ENCODE measurements around the gene UHMK1.
"Not testable (repeated sequence)": the region's sequence is repeated elsewhere in the genome, so short reads cannot be mapped to it uniquely, and the experiment has no call there.

UHMK1 gene, protein sequence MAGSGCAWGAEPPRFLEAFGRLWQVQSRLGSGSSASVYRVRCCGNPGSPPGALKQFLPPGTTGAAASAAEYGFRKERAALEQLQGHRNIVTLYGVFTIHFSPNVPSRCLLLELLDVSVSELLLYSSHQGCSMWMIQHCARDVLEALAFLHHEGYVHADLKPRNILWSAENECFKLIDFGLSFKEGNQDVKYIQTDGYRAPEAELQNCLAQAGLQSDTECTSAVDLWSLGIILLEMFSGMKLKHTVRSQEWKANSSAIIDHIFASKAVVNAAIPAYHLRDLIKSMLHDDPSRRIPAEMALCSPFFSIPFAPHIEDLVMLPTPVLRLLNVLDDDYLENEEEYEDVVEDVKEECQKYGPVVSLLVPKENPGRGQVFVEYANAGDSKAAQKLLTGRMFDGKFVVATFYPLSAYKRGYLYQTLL

DNA sequence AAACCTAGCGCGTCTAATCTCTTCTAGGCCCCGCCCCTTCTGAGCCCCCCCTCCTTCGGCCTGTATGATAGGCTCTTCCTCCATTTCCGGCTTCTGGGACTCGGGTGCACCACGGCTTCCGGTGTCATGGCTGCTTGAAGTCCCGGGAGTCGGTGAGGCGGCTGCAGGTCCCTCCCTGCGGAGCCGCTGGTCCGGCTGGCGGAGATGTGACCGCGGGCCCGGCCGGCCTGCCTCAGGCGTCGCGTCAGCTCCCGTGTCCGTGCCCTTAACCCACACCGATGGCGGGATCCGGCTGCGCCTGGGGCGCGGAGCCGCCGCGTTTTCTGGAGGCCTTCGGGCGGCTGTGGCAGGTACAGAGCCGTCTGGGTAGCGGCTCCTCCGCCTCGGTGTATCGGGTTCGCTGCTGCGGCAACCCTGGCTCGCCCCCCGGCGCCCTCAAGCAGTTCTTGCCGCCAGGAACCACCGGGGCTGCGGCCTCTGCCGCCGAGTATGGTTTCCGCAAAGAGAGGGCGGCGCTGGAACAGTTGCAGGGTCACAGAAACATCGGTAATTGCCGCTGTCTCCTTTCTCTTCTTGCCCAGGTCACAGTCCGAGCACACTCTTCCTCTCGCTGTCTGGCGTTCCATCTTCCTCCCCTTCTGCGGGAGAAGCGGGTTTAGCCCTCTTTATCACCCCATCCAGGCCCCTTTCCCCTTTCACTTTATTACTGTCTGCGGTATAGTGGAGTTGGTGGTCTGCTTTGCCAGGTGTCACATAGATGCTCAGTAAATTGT is at the start of gene UHMK1:
Gene UHMK1 (plus strand): TSS at position 96 of the 773 bp plus-strand sequence. CDS start 183 bp downstream, at position 279.
- peak; percentile 58 for DNase-seq (ENCODE audit: low read depth)

DNA sequence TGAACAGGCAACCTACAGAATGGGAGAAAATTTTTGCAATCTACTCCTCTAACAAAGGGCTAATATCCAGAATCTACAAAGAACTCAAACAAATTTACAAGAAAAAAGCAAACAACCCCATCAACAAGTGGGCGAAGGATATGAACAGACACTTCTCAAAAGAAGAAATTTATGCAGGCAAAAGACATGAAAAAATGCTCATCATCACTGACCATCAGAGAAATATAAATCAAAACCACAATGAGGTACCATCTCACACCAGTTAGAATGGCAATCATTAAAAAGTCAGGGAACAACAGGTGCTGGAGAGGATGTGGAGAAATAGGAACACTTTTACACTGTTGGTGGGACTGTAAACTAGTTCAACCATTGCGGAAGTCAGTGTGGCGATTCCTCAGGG is 43.3 kb upstream of the UHMK1 start:
- not testable (repeated sequence) for DNase-seq (ENCODE audit: low read depth)

DNA sequence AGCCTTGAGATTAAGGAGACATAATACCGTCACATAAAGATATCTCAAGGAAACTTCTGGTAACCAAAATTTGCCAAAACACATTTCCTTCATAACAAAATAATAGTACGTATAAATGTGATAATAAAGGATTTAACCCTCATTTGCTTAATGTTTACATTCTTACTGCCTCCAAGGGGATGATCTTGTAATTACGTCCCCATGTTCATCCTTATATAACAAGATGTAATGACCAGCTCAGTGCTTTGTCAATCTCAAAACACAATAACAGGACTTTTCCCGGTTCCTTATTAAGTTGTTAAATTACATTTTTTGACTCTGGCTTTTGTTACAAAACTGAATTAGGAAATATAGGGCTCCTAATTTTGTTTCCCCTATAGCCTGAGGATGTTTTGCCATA is 41.3 kb upstream of the UHMK1 start:
- no peak for DNase-seq (ENCODE audit: low read depth)

DNA sequence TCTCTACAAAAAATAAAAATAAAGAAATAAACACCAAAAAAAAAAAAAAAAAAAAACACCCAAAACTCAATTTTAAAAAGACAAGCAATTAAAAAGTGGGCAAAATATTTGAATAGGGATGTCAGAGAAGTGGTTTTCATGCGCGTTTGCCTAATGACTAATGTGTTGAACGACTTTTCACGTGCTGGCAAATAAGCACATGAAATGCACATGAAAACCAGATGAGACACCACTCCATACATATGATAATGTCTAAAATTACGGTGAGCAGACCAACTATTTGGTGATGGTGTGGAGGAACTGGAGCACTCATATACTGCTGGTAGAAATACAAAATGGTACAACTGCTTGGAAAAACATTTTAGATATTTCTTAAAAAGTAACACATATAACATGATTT is 39.4 kb upstream of the UHMK1 start:
- no peak for DNase-seq (ENCODE audit: low read depth)

DNA sequence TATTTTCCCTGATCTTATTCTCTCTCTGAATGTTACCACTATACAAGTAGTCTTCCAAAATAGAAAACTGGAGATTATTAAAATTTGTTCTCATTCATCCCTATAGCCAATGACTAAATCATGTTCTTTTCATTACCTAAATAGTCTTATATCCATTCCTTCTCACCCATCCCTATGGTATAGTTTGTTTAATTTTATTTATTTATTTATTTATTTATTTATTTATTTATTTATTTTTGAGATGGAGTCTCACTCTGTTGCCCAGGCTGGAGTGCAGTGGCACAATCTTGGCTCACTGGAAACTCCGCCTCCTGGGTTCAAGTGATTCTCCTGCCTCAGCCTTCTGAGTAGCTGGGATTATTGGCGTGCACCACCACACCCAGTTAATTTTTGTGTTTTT is 35.2 kb upstream of the UHMK1 start:
- DNase-seq (ENCODE audit: low read depth) = not testable (repeated sequence)

DNA sequence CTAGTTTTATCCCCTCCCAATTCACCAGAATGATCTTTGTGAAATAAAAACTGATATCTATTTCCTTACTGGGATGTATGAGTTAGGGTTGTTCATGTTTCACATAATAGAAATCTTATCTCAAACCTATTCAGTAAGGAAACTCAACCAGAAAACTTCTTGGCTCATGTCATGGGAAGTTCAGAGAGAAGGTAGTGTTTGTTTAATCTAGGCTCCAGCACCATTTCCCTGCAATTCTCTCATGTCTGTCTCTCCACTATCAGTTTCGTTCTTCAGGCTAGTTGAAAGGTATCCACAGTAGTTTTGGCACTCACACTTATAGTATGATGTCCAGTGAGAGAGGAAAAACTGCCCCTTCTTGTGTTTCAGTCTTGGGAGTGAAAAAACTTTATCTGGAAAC is 34.6 kb upstream of the UHMK1 start:
- DNase-seq (ENCODE audit: low read depth) = no peak

DNA sequence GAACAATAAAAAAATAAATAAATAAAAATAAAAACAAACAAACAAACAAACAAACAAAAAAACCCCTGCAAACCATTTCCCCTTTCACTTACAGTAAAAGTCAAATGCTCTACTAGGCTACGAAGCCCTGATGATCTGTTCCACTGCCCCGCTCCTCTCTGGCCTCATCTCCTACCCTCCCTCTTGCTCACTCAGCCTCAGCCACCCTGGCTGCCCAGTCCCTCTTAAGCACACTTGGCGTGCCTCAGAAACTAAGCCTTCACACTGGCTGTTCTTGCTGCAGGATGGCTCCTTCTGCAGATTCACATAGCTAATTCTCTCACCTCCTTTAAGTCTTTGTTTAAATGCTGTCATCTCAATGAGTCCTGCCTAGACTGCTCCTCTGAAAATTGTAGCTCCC is 30.8 kb upstream of the UHMK1 start:
- DNase-seq (ENCODE audit: low read depth) = no peak

DNA sequence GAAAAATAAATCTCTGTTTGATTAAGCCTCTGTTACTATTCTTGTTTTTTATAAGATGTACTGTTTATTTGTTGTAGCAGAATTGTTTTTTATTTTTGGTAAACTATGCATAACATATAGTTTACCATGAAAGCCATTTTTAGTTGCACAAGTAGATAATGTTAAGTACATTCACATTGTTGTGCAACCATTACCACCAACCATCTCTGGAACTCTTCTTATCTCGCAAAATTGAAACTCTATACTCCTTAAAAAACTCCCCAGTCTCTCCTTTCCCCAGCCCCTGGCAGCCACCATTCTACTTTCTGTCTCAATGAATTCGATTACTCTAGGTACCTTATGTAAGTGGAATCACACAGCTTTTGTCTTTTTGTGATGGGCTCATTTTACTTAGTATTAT is 27.4 kb upstream of the UHMK1 start:
- DNase-seq (ENCODE audit: low read depth) = no peak

DNA sequence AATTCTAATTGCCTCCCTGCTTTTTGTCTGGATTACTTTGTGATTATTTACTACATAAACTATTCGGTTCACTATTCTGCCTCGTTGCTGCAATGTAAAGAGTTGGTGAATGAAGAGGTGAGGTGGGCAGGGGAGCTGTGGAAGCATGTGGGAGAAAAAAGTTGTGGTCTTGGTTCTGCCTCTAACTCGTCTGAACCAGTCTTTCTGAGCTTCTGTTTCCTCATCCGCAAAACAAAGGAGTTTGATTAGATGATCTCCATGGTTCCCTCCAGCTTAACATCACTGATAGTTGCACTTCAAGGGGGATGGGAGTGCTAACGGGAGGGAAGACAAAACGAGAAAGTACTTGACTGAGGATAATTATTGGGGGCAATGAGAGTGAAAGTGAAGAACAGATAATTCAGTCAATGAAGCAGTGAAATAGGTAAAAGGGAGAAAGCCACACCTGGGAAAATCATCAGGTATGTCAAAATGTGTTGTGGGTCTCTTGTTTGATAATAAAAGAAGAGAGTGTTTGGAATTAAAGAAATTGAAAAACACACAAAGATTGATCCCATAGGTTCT is 26.2 kb upstream of the UHMK1 start:
- no peak for DNase-seq (ENCODE audit: low read depth)

DNA sequence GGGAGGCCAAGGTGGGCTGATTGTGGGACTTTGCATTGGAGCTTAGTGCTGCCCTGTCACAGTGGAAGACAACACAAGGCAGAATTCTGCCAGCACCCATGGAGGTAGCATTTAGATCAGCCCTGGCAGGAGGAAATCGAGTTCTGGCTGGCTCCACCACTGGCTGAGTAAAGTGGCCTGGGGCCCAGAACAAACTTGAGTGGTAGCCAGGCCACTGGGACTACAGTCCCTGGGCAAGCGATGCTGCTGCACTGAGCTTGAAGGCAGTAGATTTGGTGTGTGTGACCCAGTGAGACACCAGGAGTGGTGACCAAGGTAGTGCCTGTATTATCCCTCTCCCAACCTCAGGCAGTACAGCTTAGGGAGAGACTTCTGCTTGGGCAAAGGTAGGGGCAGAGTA is 22.5 kb upstream of the UHMK1 start:
- no peak for DNase-seq (ENCODE audit: low read depth)

DNA sequence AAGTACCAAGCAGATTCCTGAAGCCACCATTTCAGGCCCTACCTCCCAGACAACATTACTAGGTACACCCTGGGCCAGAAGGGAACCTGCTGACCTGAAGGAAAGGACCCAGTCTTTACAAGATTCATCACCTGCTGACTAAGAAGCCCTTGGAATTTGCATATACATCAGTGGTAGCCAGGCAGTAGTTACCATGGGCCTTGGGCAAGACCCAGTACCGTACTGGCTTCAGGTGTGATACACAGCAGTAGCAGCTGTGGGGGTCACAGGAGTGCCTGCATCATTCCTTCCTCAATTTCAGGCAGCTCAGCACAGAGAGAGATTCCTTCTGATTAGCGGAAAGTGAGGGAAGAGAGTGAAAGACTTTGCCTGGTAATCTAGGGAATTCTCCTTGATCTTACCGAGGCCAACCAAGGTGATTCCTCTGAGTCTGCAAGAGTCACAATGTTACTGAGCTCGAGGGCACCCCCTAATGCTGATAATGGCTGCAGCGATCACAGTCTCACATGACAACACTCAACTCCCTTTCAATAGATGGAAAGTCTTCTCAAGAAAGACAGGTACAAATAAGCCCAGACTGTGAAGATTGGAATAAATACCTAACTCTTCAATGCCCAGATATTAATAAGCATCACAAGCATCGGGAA is 22.0 kb upstream of the UHMK1 start:
- DNase-seq (ENCODE audit: low read depth) = no peak

DNA sequence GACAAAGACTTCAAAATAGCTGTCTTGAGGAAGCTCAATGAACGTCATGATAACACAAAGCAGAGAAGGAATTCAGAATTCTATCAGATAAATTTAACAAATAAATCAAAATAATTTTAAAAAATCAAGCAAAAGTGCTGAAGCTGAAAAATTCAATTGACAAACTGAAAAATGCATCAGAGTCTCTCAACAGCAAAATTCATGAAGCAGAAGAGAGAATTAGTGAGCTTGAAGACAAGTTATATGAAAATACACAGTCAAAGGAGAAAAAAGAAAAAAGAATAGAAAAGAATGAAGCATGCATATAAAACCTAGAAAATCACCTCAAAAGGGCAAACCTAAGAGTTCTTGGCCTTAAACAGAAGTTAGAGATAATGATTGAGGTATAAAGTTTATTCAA is 21.0 kb upstream of the UHMK1 start:
- DNase-seq (ENCODE audit: low read depth) = no peak

DNA sequence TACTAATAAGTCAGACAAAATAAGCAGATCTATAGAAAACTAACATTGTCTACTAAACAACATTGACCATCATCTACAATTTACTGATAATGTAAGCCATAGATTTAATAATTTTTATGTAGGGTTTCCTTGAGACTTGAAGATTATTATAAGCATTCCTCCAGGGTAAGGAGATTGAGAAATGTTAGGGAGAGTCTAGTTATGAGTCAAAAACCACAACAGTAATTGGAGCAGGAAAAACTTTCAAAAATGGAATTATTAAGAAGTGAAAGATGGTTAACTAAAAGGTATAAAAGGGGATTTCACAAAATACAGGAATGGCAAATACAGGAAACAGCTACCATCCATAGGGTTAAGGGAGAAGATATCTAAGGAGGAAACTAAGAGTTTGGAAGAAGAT is 12.4 kb upstream of the UHMK1 start:
- DNase-seq (ENCODE audit: low read depth) = no peak

DNA sequence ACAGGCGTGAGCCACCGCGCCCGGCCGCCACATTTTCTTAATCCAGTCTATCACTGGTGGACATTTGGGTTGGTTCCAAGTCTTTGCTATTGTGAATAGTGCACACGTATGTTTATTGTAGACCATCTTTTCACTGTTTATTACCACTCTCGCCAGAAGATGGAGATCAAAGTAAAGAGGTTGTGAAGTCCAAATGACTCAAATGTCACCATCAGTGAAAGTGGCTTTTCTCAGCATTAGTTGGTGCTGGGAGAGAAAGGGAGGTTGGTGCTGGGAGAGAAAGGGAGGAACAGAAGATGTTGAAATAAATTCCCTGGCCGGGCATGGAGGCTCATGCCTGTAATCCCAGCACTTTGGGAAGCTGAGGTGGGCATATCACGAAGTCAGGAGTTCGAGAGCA is 10.4 kb upstream of the UHMK1 start:
- DNase-seq (ENCODE audit: low read depth) = no peak

DNA sequence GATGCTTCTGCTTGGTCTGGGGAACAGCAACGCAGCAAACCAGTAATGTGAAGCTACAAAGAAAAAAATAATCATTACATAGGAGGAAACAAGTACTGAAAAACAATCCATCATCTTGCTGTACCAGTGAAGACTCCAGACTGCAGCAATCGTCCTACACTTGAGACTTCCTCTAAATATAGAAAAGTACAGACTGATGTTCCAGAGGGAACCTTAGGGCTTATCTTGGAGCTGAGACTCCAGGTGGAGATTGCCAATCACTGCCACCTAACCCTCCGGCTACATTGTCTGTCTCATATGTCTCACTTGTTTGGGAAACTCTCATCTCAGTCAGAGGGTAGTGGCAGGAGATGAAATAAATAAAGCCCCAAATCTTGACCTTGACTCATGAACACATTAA is 9.4 kb upstream of the UHMK1 start:
- DNase-seq (ENCODE audit: low read depth) = no peak

DNA sequence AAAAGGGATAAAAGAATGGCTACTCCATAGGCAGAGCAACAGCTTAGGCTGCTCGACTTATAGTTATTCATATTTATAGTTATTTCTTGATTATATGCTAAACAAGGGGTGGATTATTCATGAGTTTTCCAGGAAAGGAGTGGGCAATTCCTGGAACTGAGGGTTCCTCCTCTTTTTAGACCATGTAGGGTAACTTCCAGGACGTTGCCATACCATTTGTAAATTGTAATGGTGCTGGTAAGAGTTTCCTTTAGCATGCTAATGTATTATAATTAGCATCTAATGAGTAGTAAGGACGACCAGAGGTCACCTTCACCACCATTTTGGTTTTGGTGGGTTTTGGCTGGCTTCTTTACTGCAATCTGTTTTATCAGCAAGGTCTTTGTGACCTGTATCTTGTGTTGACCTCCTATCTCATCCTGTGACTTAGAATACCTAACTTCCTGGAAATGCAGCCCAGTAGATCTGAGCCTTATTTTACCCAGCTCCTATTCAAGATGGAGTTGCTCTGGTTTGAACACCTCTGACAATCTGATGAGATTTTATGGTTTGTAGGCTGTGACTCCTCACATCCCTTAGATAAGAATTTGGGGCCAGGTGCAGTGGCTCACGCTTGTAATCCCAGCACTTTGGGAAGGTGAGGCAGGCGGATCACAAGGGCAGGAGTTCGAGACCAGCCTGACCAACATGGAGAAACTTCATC is 1.9 kb upstream of the UHMK1 start:
- DNase-seq (ENCODE audit: low read depth) = not testable (repeated sequence)

DNA sequence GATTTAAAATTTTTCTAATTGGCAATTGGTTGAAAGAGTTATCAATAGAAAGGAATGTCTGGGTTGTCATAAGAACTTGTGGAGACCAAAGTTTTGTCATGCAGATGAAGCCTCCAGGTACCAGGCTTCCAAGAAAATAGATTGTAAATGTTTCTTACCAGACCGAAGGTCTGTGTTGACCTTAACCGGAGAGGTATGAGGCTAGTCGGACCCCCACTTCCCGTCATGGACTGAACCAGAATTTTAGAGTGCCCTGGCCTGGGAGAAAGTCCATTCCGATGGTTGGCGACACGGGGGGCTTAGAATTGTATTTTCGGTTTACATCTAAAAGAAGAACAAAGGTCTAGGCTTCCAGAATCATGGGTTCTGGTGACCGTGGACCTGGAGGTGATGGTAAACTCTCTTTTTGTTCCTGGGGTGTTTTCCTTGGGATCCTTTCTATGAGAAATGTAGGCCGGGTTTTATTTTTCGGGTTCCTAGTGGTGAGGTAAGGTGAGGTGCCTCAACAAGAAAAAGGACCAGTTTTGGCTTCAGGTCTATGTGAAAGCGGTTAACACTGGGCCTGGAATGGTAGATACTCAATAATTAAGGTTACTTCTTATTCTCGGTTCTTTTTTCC is 405 bp upstream of the UHMK1 start:
- no peak for DNase-seq (ENCODE audit: low read depth)

DNA sequence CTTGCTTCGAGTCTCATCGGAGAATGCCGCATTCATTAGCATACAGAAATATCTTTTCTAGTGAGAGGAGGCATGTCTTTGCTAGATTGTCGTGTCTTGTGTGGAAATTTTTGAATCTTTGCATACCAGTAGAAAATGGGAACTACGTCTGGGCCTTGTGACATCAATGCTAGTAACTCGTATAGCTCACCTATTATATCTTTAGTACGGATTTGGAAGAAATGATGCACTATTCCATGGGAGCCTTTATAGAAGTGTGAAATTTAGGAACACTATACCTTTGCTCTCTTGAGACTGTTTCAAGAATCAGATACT is 835 bp downstream of the UHMK1 start:
- DNase-seq (ENCODE audit: low read depth) = no peak

DNA sequence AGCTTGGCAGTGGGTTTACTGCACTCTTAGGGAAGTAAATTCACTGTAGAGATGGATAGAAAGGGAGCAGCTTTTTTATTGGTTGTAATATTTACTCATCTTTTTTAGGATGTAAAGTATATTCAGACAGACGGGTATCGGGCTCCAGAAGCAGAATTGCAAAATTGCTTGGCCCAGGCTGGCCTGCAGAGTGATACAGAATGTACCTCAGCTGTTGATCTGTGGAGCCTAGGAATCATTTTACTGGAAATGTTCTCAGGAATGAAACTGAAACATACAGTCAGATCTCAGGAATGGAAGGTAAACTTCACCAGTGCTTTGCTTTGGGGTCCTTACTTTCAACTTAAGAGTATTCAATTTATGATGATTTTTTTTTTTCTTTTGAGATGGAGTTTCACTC is 3.2 kb downstream of the UHMK1 start:
- DNase-seq (ENCODE audit: low read depth) = no peak

DNA sequence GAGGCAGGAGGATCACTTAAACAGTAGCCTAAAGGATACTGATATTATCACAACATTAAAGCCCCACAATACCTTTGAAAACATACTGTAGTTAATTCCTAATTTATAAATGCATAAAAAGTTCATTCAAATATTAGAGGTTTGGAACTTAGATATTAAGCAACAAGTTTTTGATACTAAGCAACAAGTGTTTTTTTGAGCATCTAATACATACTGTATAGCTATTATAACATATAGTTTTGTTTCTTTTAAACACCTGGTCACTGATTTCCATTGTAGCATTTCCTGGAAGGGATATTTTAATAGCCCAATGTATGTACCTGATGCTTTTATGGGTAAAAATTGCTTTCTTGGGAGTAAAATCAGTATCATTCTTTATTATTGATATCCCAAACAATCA is 4.5 kb downstream of the UHMK1 start:
- no peak for DNase-seq (ENCODE audit: low read depth)

DNA sequence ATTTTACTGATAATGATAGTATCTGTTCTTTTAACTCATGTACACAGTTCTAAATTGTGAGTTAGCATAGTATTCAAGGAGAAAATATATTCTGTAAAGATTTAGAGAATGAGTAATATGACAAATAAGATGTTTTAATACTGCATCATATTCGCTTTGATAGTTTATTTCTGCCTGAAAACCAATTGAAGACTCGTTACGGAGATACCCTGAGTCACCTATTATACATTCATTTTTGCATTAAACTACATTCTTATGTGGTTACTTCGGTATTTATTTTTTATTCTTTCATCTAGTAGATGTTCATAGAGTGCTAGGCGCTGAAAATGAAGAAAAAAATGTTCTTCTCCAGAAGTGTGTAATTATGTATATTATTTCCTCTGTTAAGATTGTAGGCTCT is 5.3 kb downstream of the UHMK1 start:
- DNase-seq (ENCODE audit: low read depth) = peak; percentile 22

DNA sequence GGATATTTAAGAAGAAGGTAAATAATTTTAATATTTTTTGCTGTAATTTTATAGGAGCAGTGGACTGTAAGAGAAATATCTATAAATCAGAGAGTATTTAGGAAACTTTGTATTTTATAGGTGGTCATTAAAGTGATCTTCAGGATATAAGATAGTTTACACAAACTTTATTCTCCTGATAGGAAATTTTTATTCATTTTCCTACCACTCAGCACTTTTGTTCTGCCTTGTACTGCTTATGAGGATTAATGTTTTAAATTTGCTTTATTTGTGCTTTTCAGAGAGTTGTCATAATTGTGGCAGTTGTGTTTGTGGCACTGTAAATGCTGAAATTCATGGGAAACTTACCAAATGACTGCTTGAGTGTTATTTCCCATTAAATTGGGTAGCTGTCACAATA is 29.7 kb downstream of the UHMK1 start:
- DNase-seq (ENCODE audit: low read depth) = no peak

Data from non-pigmented ciliary epithelial cell (primary cell).